HK-2 (cell line): ENCODE results near the gene OSBPL1A.

ENCODE experiments used
- DNase-seq: peaks from one replicate; pipeline ENCODE4 v3.0.0-alpha.2; 2018; ENCODE audit not compliant: unreplicated experiment

The OSBPL1A gene

DNA sequence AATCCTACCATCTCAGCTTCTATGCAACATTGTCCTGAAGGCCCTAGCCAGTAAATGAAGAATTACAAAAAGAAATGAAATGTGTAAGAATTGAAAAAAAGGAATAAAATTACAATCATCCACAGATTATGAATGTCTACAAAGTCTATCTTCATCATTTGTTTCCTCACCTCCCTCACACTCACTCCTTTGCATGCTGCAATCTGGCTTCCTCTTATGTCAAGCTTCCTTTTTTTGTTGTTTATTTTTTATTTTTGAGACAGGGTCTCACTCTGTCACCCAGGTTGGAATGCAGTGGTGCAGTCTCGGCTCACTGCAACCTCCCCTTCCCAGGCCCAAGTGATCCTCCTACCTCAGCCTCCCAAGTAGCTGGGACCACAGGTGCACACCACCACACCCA is 129.7 kb downstream of the OSBPL1A start:
- no peak for DNase-seq

DNA sequence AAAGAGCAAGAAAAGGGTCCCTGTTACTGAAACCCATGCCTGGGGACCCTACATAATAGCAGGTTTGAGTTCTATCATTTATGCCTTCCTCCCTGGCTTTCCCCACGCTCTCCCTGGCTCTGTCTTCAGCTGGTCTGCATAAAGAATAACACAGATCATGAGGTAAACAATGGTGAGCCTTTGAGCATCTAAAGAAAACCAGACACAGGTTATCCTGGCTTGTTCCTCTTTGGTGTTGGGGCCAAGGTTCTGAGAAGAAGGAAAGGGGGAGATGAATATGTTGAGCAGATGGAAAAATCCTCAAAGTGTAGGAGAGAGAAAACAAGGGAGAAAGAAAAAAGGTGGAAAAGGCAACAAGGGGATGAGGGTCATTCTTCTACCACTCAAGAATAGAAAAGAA is 131.5 kb downstream of the OSBPL1A start:
- no peak for DNase-seq

DNA sequence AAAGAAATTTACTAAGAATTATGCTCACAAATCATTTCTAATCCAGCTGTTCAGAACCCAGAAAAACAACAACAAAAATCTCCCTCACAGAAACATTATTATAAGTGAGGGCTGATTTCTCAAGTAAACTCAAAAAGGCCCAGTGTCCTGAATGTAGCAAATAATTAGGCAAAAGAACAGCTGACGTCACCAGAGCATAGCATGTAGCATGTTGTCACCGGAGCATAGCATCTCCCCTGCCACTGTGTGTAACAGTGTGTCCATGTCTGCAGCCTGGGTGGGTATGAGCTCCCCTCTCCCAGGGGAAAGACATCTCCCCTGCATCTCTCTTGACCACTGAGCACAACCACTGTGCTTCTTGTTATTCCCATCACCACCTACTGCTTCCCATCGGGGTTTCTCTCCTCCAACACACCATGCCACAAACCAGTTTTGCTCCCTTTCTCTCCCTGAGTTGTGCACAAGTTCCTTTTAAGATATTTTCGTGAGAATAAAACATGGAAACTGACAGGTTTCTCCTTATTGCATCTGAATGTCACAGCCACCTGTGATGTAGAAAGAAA is 132.0 kb downstream of the OSBPL1A start:
- no peak for DNase-seq

DNA sequence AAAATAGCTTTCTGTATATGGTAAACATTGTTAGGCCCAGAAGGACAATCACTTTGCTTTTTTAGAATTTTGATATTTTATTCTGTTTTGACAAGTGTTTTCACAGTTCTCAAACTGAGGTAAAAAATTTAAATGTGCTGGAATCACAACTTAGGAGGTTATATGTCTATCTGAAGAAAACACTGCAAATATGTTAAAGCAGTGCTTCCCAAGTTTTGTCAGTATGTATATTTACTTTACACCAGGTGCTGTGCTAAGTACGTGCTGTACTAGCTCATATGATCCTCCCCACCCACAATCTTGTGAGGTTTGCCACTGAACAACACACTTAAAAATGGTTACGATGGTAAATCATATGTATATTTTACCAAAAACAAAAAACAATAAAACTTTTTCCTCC is 134.6 kb downstream of the OSBPL1A start:
- DNase-seq, result no peak

DNA sequence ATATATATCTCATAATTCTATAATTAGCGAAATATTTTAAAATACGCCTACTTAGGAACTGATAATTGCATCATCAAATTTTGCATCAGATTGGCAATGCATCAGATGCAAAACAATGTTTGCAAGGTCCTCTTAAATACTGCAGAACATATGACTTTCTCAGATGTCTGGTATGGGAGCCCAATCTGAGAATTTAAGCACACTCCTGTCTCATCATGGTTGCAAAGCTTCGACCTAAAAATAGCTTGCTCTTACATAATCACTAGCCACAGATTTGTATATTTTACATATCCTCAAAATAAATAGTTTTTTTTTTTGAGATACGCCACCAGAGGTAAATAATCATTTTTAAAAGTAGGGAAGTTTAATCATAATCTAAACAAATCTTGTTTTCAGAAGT is 135.5 kb downstream of the OSBPL1A start:
- DNase-seq, result no peak

DNA sequence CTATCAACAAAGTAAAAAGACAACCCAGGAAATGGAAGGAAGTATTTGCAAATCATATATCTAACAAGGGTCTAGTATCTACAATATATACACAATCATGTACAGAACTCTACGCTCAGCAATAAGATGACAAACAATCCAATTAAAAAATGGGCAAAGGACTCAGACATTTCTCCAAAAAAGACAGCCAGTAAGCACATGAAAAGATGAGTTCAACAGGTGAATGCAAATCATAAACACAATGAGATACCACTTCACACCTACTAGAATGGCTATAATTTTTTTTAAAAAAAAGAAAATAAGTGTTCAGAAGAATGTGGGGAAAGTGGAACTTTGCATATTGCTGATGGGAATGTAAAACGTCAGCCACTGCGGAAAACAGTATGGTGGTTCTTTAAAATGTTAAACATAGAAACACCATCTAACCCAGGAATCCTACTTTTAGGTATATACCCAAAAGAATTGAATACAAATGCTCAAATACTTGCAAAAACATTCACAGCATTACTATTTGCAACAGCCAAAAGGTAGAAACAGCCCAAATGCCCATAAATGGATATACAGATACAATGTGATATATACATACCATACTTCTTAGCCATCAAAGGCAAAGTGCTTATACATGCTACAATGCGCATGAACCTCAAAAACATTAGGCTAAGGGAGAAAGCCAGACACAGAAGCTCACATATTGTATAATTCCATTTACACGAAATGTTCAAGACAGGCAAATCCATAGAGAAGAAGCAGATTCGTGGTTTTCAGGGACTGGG is 137.6 kb downstream of the OSBPL1A start:
- DNase-seq, result no peak

DNA sequence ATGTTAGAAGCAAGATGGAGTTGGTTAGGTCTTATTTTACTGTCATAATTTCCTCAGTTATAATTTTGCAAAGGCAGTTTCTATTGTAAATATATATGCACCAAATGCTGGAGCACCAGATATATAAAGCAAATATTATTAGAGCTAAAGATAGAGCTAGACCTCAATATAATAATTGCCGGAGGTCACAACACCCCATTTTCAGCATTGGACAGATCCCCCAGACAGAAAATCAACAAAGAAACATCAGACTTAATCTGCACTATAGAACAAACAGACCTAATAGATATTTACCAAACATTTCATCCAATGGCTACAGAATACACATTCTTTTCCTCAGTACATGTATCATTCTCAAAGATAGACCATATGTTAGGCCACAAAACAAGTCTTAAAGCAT is 143.6 kb downstream of the OSBPL1A start:
- no peak for DNase-seq

DNA sequence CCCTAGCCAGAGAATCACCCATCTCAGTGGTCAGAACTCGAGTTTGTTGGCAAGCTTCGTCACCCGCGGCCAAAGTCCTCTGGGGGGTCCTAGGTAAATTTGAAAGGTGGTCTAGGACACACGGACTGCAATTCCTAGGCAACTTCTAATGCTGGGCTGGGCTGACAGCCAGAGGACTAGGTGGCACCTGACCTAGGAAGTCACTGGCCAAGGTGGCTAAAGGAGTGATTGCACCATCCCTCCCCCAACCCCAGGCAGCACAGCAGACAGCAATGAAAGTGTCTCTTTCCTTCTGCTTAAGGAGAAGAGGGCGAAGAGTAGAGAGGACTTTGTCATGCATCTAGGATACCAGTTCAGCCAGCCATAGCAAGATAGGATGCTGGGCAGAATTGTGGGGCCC is 147.9 kb downstream of the OSBPL1A start:
- DNase-seq, result no peak

DNA sequence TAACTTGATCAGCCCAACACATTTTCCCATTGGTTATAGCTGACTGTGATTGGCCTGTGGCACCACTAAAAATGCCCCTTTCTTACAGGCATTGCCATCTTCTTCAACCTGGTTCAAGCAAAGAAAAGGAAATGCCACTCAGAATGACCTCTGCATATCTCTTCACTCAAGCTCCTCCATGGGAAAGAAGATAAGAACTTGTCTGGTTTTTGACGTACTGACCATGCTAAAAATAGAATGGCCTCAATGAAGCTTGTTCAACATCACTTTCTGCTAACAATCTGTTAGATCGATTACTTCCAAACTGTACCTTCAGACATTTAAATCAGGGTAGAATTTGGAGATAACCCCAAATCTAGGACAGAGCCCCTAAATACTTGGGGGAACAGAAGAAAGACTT is 149.3 kb downstream of the OSBPL1A start:
- no peak for DNase-seq

DNA sequence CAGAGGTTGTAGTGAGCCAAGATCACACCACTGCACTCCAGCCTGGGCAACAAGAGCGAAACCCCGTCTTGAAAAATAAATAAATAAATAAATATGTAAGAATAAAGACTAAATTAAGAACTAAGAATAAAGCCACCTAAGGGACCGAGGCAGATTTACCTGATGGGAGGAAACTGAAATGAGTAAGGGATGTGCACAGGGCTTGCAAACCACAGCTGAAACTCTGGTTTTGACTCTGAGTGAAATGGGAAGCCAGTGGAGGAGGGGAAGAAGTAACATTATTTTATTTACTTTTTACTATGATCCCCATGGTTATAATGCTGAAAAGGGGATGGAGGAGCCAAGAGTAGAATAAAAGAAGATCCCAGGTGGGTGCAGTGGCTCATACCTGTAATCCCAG is 151.5 kb downstream of the OSBPL1A start:
- DNase-seq, result no peak

DNA sequence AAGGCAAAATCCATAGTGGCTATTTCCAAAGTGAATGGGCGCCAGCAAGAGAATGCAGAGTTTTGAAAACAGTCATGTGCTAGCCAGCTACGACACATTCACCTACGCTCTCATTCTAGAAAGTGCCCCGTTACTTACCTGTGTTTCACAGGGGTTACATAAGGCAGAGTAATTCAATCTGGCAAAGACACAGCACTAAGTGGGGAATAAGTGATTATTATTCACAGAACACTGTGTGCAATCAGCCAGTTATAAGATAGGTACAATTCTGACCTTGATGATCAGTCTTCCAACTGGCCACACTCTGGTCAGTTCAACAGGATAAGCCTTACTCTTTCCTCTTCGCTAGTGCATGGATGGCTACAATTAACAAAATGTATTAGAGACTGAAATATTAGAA is 152.9 kb downstream of the OSBPL1A start:
- no peak for DNase-seq

DNA sequence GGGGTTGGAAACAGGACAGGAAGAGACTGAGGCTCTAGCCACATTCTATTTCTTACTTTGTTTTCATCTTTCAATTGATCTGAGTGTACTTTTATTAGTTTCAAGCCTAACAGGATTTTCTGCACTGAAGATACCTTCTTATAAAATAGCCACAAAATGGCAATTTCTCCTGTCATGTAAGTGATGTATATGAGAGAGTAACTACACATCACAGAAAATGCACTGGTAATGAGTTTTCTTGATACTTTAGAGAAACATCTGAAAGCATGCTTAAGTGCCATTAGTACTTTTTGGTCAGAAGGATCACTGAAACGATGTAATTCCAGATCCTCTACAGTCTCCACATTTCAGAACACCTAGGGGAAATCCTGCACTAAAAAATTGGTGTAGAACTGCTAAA is 153.9 kb downstream of the OSBPL1A start:
- DNase-seq, result no peak

DNA sequence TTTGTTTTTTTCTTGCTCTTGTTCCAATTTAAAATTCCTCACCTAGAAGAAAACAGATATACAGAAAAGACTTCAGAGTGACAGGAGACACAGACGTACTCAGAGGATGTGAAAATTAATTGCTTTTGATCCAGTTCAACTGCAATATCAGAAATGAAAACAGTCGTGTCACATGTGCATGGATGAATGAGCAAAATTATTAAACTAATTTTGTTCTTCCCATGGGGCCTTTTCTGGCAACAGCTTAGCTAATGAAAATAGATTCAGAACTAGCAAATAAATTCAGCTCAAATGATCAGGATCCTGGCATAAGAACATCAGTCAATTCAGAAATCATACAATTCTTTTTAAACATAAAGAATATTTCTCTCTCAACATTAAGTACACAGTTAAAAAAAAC is 158.3 kb downstream of the OSBPL1A start:
- no peak for DNase-seq

DNA sequence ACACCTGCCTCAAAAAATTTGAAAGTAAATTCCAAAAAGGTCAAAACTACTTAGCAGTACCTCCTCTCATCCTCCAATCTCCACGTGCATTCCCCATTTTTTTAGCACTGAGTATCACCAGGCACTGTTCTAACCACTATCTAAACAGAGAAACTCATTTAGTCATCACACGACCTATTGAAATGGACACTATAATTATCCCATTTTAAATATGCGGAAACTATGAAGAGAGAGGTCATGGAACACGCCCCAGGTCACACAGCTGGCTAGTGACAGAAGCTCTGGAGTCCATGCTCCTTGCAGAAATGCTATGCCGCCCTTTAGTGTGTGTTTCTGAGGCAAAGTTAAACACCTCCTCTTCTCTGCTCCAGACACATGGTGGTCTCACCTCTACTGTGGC is 159.2 kb downstream of the OSBPL1A start:
- no peak for DNase-seq

DNA sequence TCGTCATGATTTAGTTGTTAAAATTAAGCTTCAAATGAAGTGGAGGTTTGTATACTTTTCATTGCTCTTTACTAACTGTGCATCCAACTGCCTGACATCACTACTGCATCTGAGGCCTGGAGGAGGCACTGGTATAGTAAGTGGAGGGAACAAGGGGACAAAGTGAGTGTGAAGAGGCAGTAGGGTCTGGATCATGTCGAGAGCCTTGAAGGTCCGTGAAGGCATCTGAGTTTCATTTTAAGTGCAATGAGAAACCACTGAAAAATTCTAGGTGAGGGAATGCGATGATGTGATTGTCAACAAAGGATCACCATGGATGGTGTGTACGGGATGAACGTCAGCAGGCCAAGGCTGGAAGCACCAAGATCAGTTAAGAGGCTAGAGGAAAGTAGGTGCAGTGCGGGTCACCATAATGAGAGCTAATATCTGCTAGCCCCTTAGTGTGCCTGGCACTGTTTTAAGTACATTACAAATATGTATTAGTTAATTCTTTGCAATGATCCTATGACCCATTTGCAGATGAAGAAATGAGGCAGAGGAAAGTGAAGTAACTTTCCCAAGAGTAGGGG is 162.7 kb downstream of the OSBPL1A start:
- DNase-seq, result no peak

DNA sequence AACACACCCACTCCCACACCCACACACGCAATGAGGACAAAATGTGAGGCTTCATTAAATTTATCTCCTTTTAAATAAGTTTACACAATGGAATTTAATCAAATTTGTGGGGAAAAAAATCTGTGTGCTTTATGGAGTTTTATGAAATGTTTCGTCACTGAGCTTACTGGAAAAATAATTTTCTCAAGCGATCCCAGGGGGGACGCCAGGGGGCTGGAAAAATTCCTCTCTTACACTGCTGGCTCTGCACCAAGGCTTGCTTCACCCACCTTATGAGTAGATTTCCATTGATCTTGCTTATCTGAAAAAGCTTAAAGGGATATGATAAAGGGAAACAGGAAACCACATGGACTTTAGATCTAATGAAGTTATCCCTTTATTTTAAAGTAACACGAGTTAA is 163.3 kb downstream of the OSBPL1A start:
- DNase-seq, result no peak

DNA sequence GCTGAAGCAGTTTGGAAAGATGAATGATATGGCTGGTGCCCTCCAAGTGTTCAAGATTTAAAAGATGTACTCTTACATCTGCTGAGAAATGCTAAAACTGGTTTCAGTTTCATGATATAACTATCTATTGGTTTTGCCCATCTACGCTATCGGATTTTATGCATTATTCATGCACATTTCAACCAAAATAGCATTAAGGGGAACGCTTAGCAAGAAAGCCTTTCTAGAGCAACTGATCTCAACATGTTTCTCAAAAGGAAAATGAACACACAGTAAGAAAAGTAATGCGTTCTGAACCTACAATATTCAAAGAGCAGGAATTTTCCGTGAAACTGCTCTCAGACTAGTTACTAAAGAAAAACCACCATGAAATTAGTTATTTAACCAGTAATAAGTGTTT is 164.8 kb downstream of the OSBPL1A start:
- no peak for DNase-seq

DNA sequence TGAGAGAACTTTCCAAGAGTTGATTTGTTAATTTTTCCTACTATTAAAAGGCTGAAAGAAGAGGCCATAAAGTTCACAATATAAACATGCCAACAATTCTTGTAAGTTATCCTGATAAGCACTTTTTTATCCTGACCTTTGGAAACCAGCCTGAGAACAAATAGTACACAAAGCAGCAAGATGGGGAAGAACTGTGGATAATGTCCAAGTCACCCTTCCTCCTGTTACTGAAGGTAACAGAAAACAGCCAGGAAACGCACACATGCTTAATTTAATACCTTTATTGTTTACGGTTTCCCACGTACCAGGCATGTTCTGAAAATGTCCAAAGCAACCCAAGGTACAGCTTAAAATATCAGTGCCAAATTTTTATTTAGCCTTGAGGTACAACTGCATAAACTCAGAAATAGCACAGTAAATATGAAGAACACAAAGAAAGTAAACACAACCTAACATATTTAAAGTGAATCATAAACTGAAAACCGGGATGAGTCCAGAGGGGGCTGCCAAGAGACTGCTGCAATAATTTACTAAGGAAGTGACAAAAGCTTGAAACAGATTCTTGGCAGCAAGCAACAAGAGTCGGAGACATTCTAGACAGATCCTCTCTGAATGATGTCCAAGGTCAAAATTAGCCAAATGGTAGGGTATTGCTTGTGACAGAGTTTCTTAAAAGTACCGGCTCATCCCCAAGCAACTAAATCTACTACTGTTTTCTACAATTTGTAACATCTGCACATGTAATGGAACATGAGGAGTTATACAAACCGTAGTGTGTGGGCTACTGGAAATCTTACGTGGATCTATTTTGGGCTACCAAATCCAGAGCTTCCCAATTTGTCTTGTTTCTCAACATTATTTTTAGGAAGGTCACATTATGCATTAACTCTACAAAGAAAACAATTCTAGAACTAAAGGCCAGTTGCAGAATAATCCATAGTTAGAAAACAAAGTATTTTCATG is 165.6 kb downstream of the OSBPL1A start:
- no peak for DNase-seq

DNA sequence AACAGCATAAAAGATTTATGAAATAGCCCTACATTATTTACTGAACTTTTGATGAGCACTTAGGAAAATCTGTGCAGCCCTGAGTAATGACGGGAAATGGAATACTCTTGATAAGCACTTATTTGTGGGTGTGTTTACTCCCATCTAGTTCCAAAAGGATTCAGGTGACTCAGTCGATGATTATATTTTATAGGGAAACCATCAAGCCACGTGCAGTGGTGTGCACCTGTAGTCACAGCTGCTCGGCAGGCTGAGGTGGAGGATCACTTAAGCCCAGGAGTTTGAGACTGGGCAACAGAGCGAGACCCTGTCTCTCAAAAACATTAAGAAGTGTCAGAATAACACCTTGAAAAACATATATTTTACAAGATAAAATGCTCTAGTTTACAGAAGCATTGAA is 166.9 kb downstream of the OSBPL1A start:
- no peak for DNase-seq

DNA sequence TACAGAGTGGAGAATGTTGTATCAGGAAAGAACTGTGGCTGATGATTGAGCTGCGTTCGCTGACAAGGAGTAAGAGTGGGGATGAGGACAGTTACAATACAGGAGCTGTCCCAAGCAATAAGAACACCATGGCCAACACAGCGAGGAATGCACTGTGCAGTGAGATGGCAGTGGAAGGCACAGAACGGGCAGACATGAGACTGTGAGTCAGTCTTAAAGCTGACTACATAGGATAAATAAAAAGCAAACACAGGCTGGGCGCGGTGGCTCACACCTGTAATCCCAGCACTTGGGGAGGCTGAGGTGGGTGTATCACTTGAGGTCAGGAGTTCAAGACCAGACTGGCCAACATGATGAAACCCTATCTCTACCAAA is 169.0 kb downstream of the OSBPL1A start:
- no peak for DNase-seq

DNA sequence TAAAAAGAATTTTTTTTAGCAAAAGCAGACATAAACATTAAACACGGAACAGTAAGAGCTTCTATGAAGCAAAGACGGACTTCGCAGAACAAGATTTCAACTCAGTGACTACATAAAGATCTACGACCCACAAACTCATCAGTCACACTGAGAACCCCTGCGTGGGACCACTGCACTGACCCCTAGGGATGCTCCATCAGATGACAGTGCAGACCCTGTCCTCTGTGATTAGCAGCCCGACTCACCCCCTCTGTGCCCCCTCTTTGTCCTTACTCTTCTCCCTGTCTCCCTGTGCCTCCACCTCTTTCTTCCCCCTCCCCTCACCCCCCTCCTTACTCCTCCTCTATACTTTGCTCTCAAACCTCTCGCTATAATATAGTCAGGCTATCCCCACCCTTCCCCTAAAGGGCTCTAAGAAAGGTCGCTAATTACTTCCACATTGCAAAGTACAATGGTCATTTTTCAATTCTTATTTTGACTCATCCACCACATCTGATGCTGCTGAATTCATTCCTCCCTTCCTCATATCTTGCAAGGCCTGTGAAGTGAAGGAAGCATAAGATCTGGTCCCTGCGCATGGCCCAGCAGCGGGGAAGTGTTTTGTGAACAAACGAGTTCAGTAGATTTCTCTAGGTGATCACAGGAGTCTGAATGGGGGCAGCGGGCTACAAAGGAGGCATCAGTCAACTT is 169.5 kb downstream of the OSBPL1A start:
- no peak for DNase-seq

DNA sequence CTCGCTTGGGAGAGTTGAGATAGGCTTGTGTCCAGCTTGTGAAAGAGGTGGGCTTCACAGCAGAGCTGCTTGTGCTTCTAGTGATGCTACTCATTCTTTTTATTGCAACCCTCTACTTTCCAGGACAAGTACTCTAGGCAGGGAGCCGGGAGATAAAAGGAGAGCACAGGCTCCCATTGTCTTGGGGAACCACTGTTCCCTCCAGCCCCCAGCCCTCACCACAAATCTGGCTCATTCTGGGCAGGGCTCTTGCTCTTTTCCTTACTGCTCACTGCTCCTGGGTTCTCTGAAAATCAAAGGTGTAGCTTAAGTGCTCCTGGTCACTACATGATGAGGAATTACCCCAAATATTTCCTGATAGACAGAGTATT is 177.3 kb downstream of the OSBPL1A start:
- DNase-seq, result no peak
